ENCODE results near the gene UTRN. TPM values are rescaled to one million over a fixed set of nuclear protein-coding genes. Genes with fewer than 3 reads are reported as not detected.

The UTRN gene
- total RNA-seq, 1 experiment from 2014 or later, result 79.7 TPM

- Mint-ChIP-seq H3K9me3 (no peaks in the 10 kb centered on the region), H3K27ac (no peak overlapping the region), H3K36me3 (ENCODE audit: insufficient read depth in 1 of 3, low read depth in 3 of 3) (no peaks in the 10 kb centered on the region; a peak in 1 of 7 replicates), H3K4me3 (no peak overlapping the region), H3K27me3 (ENCODE audit: low read depth) (no peaks in the 10 kb centered on the region), H3K4me1 (peaks cover 54 to 57% of the 10 kb centered on the region in 2 experiments)
- H2BK12ac ChIP-seq (ENCODE audit: insufficient read length, low read depth, low read length), result no peak overlapping the region
- no peak overlapping the region for H3K23ac ChIP-seq (ENCODE audit: insufficient read length, low read depth, low read length)
- WGBS (ENCODE audit: extremely low coverage, insufficient read length, low lambda C conversion rate), result no CpG with 5 or more reads among the region's 12 CpGs
- no peak overlapping the region for H2BK5ac ChIP-seq (ENCODE audit: insufficient read length, low read length)
- H3K27me3 ChIP-seq (ENCODE audit: insufficient read depth, low read length), result no peaks in the 10 kb centered on the region
- no peak overlapping the region for H3K4ac ChIP-seq (ENCODE audit: low read depth, low read length)
- peaks cover 25% of the 10 kb centered on the region; the same call in 1 of the 2 replicates for H3K4me1 ChIP-seq (ENCODE audit: insufficient read depth, low read length)
- H3K9me3 ChIP-seq (ENCODE audit: control insufficient read depth, low read depth, low read length), result no peaks in the 10 kb centered on the region
- no peak overlapping the region for H4K91ac ChIP-seq (ENCODE audit: insufficient read length, low read depth, low read length)
- H2BK20ac ChIP-seq (ENCODE audit: low read depth, low read length, poor library complexity, severe bottlenecking), result no peak overlapping the region
- H4K8ac ChIP-seq (replicated peaks; ENCODE audit: insufficient read length, low read depth, low read length), result no peak overlapping the region
- H2BK15ac ChIP-seq (ENCODE audit: low read depth, low read length), result no peak overlapping the region
- no peak overlapping the region for H3K4me2 ChIP-seq (ENCODE audit: insufficient read depth, insufficient read length, low read length)
- no peak overlapping the region for H3K27ac ChIP-seq (ENCODE audit: insufficient read length, low read depth, low read length)
- no peak overlapping the region for H2BK120ac ChIP-seq (ENCODE audit: low read depth, low read length, poor library complexity, severe bottlenecking)
- no peaks in the 10 kb centered on the region for H4K20me1 ChIP-seq (ENCODE audit: control insufficient read depth, insufficient read depth, insufficient read length)
- peaks cover 14% of the 10 kb centered on the region; the same call in 1 of the 2 replicates for H3K79me2 ChIP-seq (ENCODE audit: insufficient read depth, low read length)
- no peak overlapping the region for H3K56ac ChIP-seq (ENCODE audit: insufficient read length, low read depth, low read length)
- no peak overlapping the region for H2AK5ac ChIP-seq (ENCODE audit: insufficient read length, low read length)
- no peak overlapping the region for H3K18ac ChIP-seq (ENCODE audit: insufficient read length, low read depth, low read length)
- no peak overlapping the region for H2AFZ ChIP-seq (ENCODE audit: low read length)
- no peak overlapping the region for H3K14ac ChIP-seq (ENCODE audit: insufficient read depth, low read length)
- H3K23me2 ChIP-seq (ENCODE audit: insufficient read length, low read depth, low read length, poor library complexity, severe bottlenecking), result no peaks in the 10 kb centered on the region
- no peak overlapping the region for H3T11ph ChIP-seq (ENCODE audit: low read length)
- no peak overlapping the region for H4K5ac ChIP-seq (ENCODE audit: insufficient read length, low read depth, low read length)
- peaks cover 9% of the 10 kb centered on the region for H3K79me1 ChIP-seq (ENCODE audit: insufficient read depth, low read depth, low read length, poor library complexity, severe bottlenecking)
- DNase-seq, result no peak
- TF ChIP-seq CTCF (conservative IDR thresholded peaks at IDR 0.05), result no peak
- no peak overlapping the region for H3K9ac ChIP-seq (ENCODE audit: extremely low read depth, insufficient read length, low read length)
Measured at GRCh38 chr6:144334150-144334708, 49.1 kb downstream of the UTRN start.

Other genes starting within 250 kb of the UTRN start
- gene SF3B5, start 189.8 kb upstream of the UTRN start, total RNA-seq (2021), result 145 and 149 TPM in 2 replicates
- gene STX11, start 134.8 kb upstream of the UTRN start, total RNA-seq (2021), result 0.11 and 0.22 TPM in 2 replicates